A549 (cell line): ENCODE results near the gene PPY. TPM values are rescaled to one million over a fixed set of nuclear protein-coding genes. Genes with fewer than 3 reads are reported as not detected.

Experiments
- ATAC-seq, 2 experiments: fragments of 200-7000 bp in 1 of 2; fragments of >200 bp in 1 of 2; cut with Nextera tagmentation in 1 of 2; cut with Tn5 transposase in 1 of 2; 3 replicates each; pipeline versions ENCODE4 v1.8.0 to v1.9.1; 2018 to 2020; ENCODE audit warnings: mild to moderate bottlenecking in 1 of 2, moderate library complexity in 1 of 2
- CTCF ChIA-PET: fragments of 300-600 bp; sonication (Branson Sonifier 250); formaldehyde crosslinking; extraction: SDS; loops from one replicate; lab custom pipeline; 2021; ENCODE audit warnings: antibody characterized with exemption, inconsistent platforms; lab: Yijun Ruan, JAX
- POLR2A ChIA-PET: fragments of 350-600 bp; formaldehyde crosslinking; extraction: SDS; loops from one replicate; lab custom pipeline; 2021; ENCODE audit warnings: antibody characterized with exemption, inconsistent platforms; lab: Yijun Ruan, JAX
- DNase-seq, 2 experiments: peaks; one replicate each; pipeline versions ENCODE4 v3.0.0 to v3.0.0-alpha.2; 2011 to 2016; ENCODE audit warnings: low read depth in 1 of 2, low spot score in 1 of 2
- FAIRE-seq: peaks from 2 replicates; lab custom pipeline; 2011; peaks lifted over from hg19 to GRCh38; lab: Jason Lieb, UNC
- H3K27ac ChIP-seq, 2 experiments: fragments of >200 bp; sonication (Bioruptor Twin); formaldehyde crosslinking; 3 replicates each; pipeline ENCODE4 v1.5.1; 2016 to 2017
- H3K4me1 ChIP-seq: fragments of >200 bp; sonication (Bioruptor Twin); formaldehyde crosslinking; 3 replicates; pipeline ENCODE4 v1.6.1; 2016
- H3K4me2 ChIP-seq: fragments of >200 bp; sonication (Bioruptor Twin); formaldehyde crosslinking; 3 replicates; pipeline ENCODE4 v1.6.1; 2016
- H3K4me3 ChIP-seq: fragments of >200 bp; sonication (Bioruptor Twin); formaldehyde crosslinking; 3 replicates; pipeline ENCODE4 v1.5.1; 2016
- H3K9me3 ChIP-seq: fragments of >200 bp; sonication (Bioruptor Twin); formaldehyde crosslinking; 3 replicates; pipeline ENCODE4 v1.6.1; 2016
- CBX2 ChIP-seq: fragments of 200-600 bp; sonication (generic); IDR thresholded peaks from 2 replicates; pipeline ENCODE4 v1.6.1; 2016; ENCODE audit warnings: low read depth, mild to moderate bottlenecking, borderline replicate concordance
- CEBPB ChIP-seq, 2 experiments: fragments of >200 bp in 1 of 2; sonication (Bioruptor Twin) in 1 of 2; formaldehyde crosslinking in 1 of 2; IDR thresholded peaks; 2 replicates each; pipeline ENCODE4 v1.6.1; 2012 to 2016
- CHD2 ChIP-seq: fragments of 150-350 bp; IDR thresholded peaks from 2 replicates; pipeline ENCODE4 v1.6.1; 2014; ENCODE audit warnings: low read length; ENCODE audit not compliant: partially characterized antibody
- CTCF ChIP-seq: fragments of >200 bp; sonication (Bioruptor Twin); formaldehyde crosslinking; IDR thresholded peaks from 3 replicates; pipeline ENCODE4 v1.5.1; 2016
- E2F6 ChIP-seq: IDR thresholded peaks from 2 replicates; pipeline ENCODE4 v1.6.1; 2012; ENCODE audit warnings: low read depth, borderline replicate concordance
- FOXS1 ChIP-seq: fragments of 250-450 bp; sonication (Bioruptor Pico); IDR thresholded peaks from 2 replicates; pipeline ENCODE4 v1.5.0; 2020; ENCODE audit warnings: mild to moderate bottlenecking, moderate library complexity
- HDAC2 ChIP-seq: fragments of 200-600 bp; sonication (generic); IDR thresholded peaks from 2 replicates; pipeline ENCODE4 v1.6.1; 2016
- HEYL ChIP-seq: fragments of 250-450 bp; sonication (Bioruptor Pico); IDR thresholded peaks from 2 replicates; pipeline ENCODE4 v1.8.0; 2021; ENCODE audit warnings: mild to moderate bottlenecking, moderate library complexity
- HMGXB4 ChIP-seq: fragments of 250-450 bp; sonication (Bioruptor Pico); IDR thresholded peaks from 2 replicates; pipeline ENCODE4 v1.5.0; 2021; ENCODE audit warnings: mild to moderate bottlenecking, moderate library complexity, borderline replicate concordance
- JUN ChIP-seq, 2 experiments: fragments of >200 bp; sonication (Bioruptor Twin); formaldehyde crosslinking; IDR thresholded peaks; 2 replicates in 1 of 2; 3 replicates in 1 of 2; pipeline ENCODE4 v1.6.1; 2016 to 2017
- JUNB ChIP-seq: fragments of >200 bp; sonication (Bioruptor Twin); formaldehyde crosslinking; IDR thresholded peaks from 2 replicates; pipeline ENCODE4 v1.6.1; 2016
- MAFK ChIP-seq: fragments of 450-650 bp; IDR thresholded peaks from 2 replicates; pipeline ENCODE4 v1.6.1; 2014; ENCODE audit not compliant: partially characterized antibody
- PBX3 ChIP-seq: IDR thresholded peaks from 2 replicates; pipeline ENCODE4 v1.6.1; 2012
- POLR2A ChIP-seq: IDR thresholded peaks from 2 replicates; pipeline ENCODE4 v1.6.1; 2012; ENCODE audit warnings: mild to moderate bottlenecking, low read length
- TP53 ChIP-seq: fragments of 250-450 bp; sonication (Bioruptor Pico); IDR thresholded peaks from 2 replicates; pipeline ENCODE4 v1.5.0; 2021; ENCODE audit warnings: mild to moderate bottlenecking, moderate library complexity
- USF2 ChIP-seq: fragments of 450-650 bp; IDR thresholded peaks from 2 replicates; pipeline ENCODE4 v1.6.1; 2014; ENCODE audit warnings: antibody characterized with exemption
- ZC3H11A ChIP-seq: fragments of 450-650 bp; IDR thresholded peaks from 2 replicates; pipeline ENCODE4 v1.6.1; 2014; ENCODE audit warnings: antibody characterized with exemption, mild to moderate bottlenecking
- ZFP36 ChIP-seq: fragments of 450-650 bp; IDR thresholded peaks from 2 replicates; pipeline ENCODE4 v1.6.1; 2014; ENCODE audit warnings: borderline replicate concordance; ENCODE audit not compliant: partially characterized antibody
- ZNF302 ChIP-seq: fragments of 250-450 bp; sonication (Bioruptor Pico); IDR thresholded peaks from 2 replicates; pipeline ENCODE4 v1.9.0; 2021; ENCODE audit warnings: inconsistent platforms, mild to moderate bottlenecking, moderate library complexity
- WGBS: methylation state at CpG from one replicate; pipeline ENCODE4 v1.1.6; 2017; ENCODE audit errors: missing lambda C conversion rate; 5-methylcytosine and 5-hydroxymethylcytosine counted together
- polyA plus RNA-seq, 4 experiments: library from polyadenylated mRNA; depleted of rRNA in 3 of 4; stranded (reverse); fragments of >200 nt; fragmentation: RNase III in 1 of 4; extraction: RNeasy Plus Mini Kit Qiagen cat#74134 plus additional on column Dnase treatment in 1 of 4; gene quantifications; 2 replicates in 3 of 4; 3 replicates in 1 of 4; pipeline ENCODE4 v1.2.3, GENCODE V29; 2011 to 2017
- TF ChIP-seq, protein P1 (sequence below): fragments of 200-600 bp; sonication (generic); IDR thresholded peaks from 2 replicates; pipeline ENCODE4 v1.6.1; 2016; ENCODE audit warnings: antibody characterized with exemption, mild to moderate bottlenecking, moderate library complexity
- TF ChIP-seq, protein P2 (sequence below): IDR thresholded peaks from 2 replicates; pipeline ENCODE4 v1.6.1; 2012

Gene PPY
- polyA plus RNA-seq, 2 of the 4 experiments (the other 2 are of a cell fraction) = not detected

GRCh38 chr17:43982171-43982570 is 39.9 kb upstream of the PPY start:
- Histone ChIP-seq H3K4me1 (0 out of 3 replicates have a peak, but pooled peaks cover 8% of the 10 kb centered on the region), H3K4me2 (no peak overlapping the region), H3K4me3 (no peak overlapping the region), H3K9me3 (no peaks in the 10 kb centered on the region), H3K27ac (no peak overlapping the region)
- CTCF ChIA-PET = interaction anchor here (0.8 to 8.7 kb wide), 15 partner anchors 10 to 186 kb away, joined by 3 to 107 read pairs (median 8); partner anchors contain the start of genes MPP2 and PPY
- FAIRE-seq = no peak
- no peak for ATAC-seq
- DNase-seq = no peak
- 51% methylated on average over 2 of the region's 2 CpGs for WGBS
- POLR2A ChIA-PET = no interaction called here
- TF ChIP-seq ZFP36 = no peak
- TF ChIP-seq, protein P1, sequence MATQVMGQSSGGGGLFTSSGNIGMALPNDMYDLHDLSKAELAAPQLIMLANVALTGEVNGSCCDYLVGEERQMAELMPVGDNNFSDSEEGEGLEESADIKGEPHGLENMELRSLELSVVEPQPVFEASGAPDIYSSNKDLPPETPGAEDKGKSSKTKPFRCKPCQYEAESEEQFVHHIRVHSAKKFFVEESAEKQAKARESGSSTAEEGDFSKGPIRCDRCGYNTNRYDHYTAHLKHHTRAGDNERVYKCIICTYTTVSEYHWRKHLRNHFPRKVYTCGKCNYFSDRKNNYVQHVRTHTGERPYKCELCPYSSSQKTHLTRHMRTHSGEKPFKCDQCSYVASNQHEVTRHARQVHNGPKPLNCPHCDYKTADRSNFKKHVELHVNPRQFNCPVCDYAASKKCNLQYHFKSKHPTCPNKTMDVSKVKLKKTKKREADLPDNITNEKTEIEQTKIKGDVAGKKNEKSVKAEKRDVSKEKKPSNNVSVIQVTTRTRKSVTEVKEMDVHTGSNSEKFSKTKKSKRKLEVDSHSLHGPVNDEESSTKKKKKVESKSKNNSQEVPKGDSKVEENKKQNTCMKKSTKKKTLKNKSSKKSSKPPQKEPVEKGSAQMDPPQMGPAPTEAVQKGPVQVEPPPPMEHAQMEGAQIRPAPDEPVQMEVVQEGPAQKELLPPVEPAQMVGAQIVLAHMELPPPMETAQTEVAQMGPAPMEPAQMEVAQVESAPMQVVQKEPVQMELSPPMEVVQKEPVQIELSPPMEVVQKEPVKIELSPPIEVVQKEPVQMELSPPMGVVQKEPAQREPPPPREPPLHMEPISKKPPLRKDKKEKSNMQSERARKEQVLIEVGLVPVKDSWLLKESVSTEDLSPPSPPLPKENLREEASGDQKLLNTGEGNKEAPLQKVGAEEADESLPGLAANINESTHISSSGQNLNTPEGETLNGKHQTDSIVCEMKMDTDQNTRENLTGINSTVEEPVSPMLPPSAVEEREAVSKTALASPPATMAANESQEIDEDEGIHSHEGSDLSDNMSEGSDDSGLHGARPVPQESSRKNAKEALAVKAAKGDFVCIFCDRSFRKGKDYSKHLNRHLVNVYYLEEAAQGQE = no peak
- TF ChIP-seq MAFK = no peak
- TF ChIP-seq CEBPB (IDR thresholded peaks at IDR 0.05) = no peak
- no peak for TF ChIP-seq ZC3H11A
- no peak for TF ChIP-seq HMGXB4 (CRISPR knock-in tag)
- TF ChIP-seq E2F6 = no peak
- no peak for TF ChIP-seq HDAC2
- TF ChIP-seq TP53 (CRISPR knock-in tag) = no peak

- Histone ChIP-seq H3K4me1 (0 out of 3 replicates have a peak, but pooled peaks cover 8% of the 10 kb centered on the region), H3K4me3 (no peak overlapping the region), H3K4me2 (no peak overlapping the region), H3K27ac (no peak overlapping the region), H3K9me3 (no peaks in the 10 kb centered on the region)
- ATAC-seq (no peak), FAIRE-seq (no peak), DNase-seq (no peak)
- POLR2A ChIA-PET = interaction anchor here (0.7 kb wide), 3 partner anchors 28 to 580 kb away, joined by 4 to 6 read pairs (median 4); no protein-coding TSS in a partner anchor
- 53% methylated on average over 4 of the region's 4 CpGs for WGBS
- CTCF ChIA-PET = interaction anchor here (0.6 to 8.7 kb wide), 9 partner anchors 9 to 417 kb away, joined by 3 to 107 read pairs (median 3); partner anchors contain the start of genes NAGS and PPY
- TF ChIP-seq POLR2A (no peak), JUN (IDR thresholded peaks at IDR 0.05) (no peak), ZNF302 (CRISPR knock-in tag) (no peak), HEYL (CRISPR knock-in tag) (no peak), CEBPB (IDR thresholded peaks at IDR 0.05) (no peak), CBX2 (no peak), FOXS1 (no peak), CHD2 (no peak), JUNB (no peak), USF2 (no peak), PBX3 (no peak), CTCF (no peak)
- TF ChIP-seq, protein P2, sequence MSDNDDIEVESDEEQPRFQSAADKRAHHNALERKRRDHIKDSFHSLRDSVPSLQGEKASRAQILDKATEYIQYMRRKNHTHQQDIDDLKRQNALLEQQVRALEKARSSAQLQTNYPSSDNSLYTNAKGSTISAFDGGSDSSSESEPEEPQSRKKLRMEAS = no peak
- TF ChIP-seq, protein P1 = no peak
These were observed 37.4 kb upstream of the PPY start for GRCh38 chr17:43979671-43980070.
